PFSK-1 (cell line): Measurements from ENCODE around the gene ZNF837.

Source experiments
- POLR2AphosphoS5 ChIP-seq: IDR thresholded peaks from 2 replicates; pipeline ENCODE4 v1.6.1; 2012; ENCODE audit warnings: low read depth, mild to moderate bottlenecking, control low read depth, low read length, moderate library complexity
- SIN3A ChIP-seq: IDR thresholded peaks from 2 replicates; pipeline ENCODE4 v1.6.1; 2012; ENCODE audit warnings: mild to moderate bottlenecking, low read length, moderate library complexity, borderline replicate concordance; ENCODE audit not compliant: insufficient read depth

DNA sequence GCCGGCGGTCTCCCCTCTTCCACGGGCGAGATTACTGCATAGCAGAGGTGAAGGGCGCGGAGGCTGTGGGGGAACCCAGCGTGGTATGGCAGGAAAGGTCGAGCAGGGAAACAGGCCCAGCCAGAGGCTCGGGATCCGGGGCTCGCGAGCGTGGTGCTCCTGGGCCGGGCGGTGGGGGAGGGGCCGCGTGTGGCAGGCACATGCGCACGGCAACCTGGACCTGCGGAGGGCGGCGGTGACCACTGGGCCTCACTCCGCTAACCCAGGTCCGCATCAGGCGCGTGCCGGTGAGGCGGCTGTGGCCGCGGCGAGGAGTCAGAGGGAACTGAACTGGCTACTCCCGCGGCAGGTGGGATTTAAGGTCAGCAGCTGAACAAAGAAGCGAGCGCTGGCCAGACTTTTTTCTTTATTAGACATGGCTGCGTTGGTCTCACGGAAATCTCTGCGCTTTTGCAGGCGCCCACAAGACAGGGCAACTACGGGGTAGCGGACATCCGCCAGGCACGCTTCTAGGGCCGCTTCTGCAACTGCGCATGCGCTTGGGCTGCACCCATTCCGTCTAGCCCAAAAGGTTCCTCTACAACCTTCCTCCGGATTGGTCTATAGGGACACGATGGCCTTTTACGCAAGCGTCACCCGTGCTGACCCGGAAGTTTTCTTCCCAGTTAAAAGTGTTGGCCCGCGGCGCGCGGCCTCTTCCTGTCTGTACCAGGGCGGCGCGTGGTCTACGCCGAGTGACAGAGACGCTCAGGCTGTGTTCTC lies 5.9 kb upstream of the ZNF837 start, which contains the start of gene RPS5:
- TF ChIP-seq POLR2AphosphoS5 = peak; percentile 95
- TF ChIP-seq SIN3A = peak; percentile 93; the same call in 1 of the 2 replicates
